ENCODE measurements around the gene SPP2. TPM values are rescaled to one million over a fixed set of nuclear protein-coding genes. Genes with fewer than 3 reads are reported as not detected.

The SPP2 gene
- polyA plus RNA-seq, 3 donors, result not detected

- no peak for DNase-seq (ENCODE audit: low read depth in 3 of 3, low spot score in 2 of 3)
Measured at GRCh38 chr2:234033885-234034284, 16.6 kb upstream of the SPP2 start.

DNA sequence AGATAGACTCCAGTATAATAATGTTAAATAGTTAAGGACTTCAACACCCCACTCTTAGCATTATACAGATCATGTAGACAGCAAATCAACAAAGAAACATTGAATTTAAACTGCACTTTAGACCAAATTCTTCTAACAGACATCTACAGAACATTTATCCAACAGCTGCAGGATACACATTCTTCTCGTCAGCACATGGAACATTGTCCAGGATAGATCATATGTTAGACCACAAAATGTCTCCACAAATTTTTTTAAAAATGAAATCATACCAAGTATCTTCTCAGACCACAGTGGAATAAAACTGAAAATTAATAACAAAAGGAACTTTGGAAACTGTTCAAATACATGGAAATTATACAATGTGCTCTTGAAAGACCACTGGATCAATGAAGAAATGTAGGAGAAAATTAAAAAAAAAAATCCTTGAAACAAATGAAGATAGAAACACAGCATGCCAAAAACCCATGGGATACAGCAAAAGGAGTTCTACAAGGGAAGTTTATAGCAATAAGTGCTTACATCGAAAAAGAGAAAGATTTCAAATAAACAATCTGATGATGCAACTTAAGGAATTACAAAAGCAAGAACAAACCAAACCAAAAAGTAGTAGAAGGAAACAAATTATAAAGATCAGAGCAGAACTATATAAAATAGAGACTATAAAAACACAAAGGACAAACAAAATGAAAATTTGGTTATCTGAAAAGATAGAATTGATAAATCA, 12.3 kb upstream of the SPP2 start:
- DNase-seq (ENCODE audit: low read depth in 3 of 3, low spot score in 2 of 3), result no peak

DNA sequence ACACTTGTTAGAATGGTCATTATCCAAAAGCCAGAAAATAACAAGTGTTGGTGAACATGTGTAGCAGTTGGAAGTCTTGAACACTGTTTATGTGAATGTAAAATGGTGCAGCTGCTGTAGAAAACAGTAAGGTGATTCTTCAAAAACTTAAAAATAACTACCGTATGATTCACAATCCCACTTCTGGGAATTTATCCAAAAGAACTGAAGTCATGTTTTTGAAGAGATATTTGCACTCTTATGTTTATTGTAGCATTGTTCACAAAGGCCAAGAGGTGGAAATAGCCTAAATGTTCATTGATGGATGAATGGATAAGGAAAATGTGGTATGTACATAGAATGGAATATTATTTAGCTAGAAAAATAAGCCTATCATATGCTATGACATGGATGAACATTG, 6.3 kb upstream of the SPP2 start:
- no peak for DNase-seq (ENCODE audit: low read depth in 3 of 3, low spot score in 2 of 3)

DNA sequence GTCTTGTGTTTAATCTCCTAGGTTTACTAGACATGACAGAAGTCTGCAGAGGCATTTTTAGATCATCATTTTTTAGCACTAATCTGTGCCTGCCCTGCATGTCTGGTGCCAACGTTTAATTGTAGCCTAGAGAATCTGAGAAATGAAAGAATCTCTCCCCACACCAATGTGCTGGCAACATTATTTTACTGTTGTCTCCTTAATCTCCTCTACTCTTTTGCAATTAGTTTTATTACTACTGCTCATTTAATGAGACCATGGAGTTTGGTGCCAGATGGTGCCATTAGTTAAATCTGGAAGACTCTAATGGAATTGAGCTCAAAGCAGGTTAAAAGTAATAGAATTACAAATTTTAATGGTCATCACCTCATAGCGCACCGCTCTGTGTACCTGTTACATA, 4.0 kb upstream of the SPP2 start:
- DNase-seq (ENCODE audit: low read depth in 3 of 3, low spot score in 2 of 3), result no peak

- no peak for DNase-seq (ENCODE audit: low read depth in 3 of 3, low spot score in 2 of 3)
Measured at GRCh38 chr2:234047361-234047760, 3.1 kb upstream of the SPP2 start.

DNA sequence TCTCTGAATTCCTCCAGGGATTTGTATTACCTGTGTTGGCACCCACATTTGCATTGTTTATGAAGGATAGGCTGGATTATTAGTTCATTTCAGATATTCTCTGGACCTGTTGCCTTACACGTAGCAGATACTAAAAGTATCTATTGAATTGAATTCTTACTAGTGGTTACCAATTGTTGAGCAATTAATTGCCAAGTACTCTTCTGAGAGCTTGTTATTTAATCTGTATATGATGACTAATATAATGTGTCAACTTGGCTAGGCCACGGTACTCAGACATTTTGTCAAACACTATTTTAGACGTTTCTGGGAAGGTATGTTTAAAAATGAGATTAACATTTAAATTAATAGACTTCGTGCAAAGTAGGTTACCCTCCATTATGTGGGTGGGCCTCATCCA, 2.5 kb upstream of the SPP2 start:
- DNase-seq (ENCODE audit: low read depth in 3 of 3, low spot score in 2 of 3), result no peak

DNA sequence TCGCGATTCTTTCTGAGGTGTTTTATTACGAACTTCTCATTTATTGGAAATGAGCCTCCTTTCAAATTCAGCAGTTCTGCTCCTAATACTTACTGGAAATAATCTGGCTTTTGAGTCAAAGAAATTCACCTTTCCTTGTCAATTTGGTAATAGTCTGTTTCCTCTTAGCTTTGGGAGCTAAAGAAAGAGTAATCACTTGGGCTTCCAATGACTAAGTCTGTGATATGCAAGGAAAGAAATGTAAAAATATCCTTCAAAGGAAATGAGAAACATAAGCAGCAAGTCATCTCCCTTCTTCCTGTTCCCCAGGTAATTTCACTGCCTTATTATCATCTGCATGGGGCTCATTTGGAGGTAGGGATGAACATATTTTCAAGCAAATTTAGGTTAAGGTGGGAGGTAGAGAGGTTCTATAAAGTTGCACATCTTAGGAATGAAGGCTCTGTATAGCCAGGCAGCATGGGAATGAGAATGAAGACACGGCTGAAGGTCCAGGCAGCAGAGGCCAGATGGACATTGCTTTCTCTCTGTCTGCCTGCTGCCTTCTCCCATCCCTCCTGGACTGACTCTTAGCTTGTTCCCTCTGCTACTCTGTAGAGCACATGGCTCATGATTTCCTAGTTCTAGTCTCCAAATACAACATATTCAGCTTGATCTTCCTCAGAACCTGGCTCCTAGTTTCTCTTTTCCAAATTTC, 1.0 kb downstream of the SPP2 start:
- DNase-seq (ENCODE audit: low read depth in 3 of 3, low spot score in 2 of 3), result no peak

DNA sequence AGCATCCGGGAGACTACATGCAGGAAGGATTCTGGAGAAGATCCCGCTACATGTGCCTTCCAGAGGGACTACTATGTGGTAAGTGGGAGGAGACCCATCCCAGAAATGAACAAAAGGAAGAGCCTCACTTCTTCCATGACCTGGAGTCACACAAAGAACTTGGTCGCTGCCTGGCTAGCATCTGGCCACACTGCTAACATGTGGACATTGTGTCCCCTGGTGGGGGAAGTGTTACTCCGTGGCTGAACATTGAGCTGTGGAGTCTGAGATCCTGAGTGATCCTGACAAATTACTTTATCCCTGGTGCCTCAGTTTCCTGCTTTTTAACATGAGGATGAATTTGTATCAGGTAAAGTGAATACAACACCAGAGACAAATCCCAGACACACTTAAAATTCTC, 8.4 kb downstream of the SPP2 start:
- no peak for DNase-seq (ENCODE audit: low read depth in 3 of 3, low spot score in 2 of 3)

- no peak for DNase-seq (ENCODE audit: low read depth in 3 of 3, low spot score in 2 of 3)
Measured at GRCh38 chr2:234060236-234060635, 9.7 kb downstream of the SPP2 start.

GRCh38 chr2:234061624-234062257, 11.2 kb downstream of the SPP2 start:
- DNase-seq (ENCODE audit: low read depth in 3 of 3, low spot score in 2 of 3), result no peak

DNA sequence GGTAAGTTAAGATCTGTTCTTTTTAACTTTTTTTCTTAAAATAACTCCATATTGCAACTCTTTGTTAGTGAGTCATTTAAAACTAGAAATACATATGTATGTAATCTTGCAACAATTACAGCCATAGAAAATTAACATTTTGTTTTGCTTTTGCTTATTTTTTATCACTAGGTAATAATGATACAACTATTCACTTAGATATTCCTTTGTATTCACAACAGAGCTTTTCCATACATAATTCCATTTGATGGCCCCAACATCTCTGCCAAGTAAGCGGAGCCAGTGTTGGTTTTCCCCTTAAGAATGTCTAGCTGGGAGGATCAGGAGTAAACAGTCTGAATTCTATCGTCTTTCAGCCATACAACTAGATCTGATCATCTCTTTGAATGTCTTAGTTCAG, 16.1 kb downstream of the SPP2 start:
- DNase-seq (ENCODE audit: low read depth in 3 of 3, low spot score in 2 of 3), result no peak

GRCh38 chr2:234071664-234072063, 21.2 kb downstream of the SPP2 start:
- no peak for DNase-seq (ENCODE audit: low read depth in 3 of 3, low spot score in 2 of 3)

DNA sequence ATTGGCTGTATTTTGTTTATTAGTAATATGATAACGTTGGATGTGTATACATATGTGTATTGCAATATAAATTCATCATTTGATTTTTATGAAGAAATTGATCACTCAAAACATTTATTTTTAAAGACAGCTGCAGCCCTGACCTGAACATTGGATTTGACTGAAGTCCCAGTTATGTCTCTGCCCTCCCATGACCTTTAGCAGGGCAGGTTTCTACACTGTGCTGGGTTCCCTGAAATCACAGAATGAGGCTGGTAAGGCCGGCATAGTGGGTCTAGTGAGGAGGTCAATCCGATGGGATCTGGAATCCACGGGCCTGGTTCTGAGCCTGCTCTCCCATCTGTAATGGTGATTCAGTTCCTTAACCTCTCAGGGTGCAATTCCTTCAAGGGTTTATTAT, 22.0 kb downstream of the SPP2 start:
- DNase-seq (ENCODE audit: low read depth in 3 of 3, low spot score in 2 of 3), result no peak

DNA sequence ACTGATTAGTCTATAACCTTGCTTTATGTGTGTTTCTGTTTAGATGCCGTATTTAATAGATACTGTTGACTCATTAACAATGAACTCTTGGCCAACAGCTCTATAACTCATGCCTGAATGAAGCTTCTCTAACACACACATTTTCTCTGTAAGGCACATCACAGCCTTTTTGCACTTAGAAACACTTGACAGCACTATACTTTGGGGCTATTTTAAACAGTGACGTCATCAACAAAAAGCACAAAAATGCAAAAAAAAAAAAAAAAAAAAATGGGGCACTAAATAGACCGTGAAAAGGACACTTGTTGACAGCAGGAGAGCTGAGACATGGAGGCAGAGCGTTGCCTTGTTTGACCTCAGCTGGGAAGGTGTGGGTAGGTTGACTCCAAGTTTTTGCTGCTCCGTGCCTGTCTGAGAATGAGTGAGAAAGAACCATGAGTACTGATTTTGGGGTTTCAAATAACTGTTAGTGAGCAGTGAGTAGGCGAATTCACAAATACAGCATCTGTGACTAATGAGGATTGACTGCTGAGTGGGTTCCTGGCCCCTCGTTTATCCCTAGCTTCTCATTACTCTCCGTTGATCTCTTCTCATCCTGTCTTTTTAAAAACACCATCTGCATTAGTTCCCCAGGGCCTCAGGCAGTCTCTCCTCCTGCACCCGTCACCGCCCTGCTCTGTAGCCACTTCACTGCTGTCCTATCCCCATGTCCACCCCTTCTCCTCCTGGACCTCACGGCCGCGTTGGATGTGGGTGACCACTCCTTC, 24.4 kb downstream of the SPP2 start:
- no peak for DNase-seq (ENCODE audit: low read depth in 3 of 3, low spot score in 2 of 3)

- no peak for DNase-seq (ENCODE audit: low read depth in 3 of 3, low spot score in 2 of 3)
Measured at GRCh38 chr2:234075518-234075915, 25.0 kb downstream of the SPP2 start.

DNA sequence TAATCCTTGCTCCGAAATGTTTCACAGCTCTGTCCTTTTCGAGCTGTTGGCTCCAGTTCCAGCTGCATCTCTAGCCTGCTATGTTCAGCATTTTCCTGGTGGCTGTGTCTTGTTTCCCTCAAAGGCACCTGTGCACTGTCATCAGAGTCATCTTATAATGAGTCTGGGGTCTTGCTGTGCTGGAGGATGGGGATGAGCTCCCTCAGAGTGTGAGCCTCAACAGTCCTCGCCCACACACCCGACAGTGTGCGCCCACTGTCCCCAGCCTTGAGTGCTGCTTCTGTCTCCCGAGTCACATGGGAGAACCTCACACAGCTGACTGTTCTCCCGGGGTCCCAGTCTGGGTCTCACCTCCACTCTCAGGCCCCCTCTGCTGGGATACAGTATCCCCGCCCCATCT, 25.4 kb downstream of the SPP2 start:
- no peak for DNase-seq (ENCODE audit: low read depth in 3 of 3, low spot score in 2 of 3)

DNA sequence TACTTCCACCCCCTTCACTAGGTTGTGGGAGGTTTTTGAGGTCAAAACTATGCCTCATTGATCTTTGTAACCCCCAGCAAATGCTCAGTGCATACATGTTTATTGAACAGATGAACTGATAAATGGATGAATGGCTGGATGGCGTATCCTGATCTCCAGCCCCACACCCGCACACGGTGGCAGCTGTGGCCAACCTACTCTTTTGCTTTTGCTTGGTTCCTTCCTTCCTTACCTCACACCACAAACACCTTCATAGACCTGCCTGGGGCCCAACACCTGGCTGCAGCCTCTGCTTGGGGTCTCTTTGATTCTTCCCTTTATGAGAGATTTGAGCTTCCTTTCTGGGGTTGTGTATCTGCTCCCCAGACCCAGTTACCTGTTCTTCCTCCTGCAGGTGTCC, 25.9 kb downstream of the SPP2 start:
- no peak for DNase-seq (ENCODE audit: low read depth in 3 of 3, low spot score in 2 of 3)

DNA sequence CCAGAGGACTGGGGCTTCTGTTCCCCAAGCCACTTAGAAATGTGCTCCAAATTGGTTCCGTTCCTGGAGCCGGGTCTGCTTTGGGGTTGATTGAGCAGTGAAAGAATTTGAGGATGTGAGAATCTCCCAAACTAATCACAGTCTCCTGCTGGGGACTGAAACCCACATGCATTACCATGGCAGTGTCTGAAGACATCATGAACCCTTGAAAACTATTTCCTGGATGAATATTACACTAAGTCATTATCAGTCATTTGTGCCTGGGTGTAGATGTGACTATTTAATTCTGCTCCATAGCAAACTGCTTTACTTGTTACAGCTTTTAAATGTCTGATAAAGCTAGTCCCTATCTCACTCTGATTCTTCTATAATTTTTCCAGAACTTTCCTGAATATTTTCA, 27.6 kb downstream of the SPP2 start:
- no peak for DNase-seq (ENCODE audit: low read depth in 3 of 3, low spot score in 2 of 3)

DNA sequence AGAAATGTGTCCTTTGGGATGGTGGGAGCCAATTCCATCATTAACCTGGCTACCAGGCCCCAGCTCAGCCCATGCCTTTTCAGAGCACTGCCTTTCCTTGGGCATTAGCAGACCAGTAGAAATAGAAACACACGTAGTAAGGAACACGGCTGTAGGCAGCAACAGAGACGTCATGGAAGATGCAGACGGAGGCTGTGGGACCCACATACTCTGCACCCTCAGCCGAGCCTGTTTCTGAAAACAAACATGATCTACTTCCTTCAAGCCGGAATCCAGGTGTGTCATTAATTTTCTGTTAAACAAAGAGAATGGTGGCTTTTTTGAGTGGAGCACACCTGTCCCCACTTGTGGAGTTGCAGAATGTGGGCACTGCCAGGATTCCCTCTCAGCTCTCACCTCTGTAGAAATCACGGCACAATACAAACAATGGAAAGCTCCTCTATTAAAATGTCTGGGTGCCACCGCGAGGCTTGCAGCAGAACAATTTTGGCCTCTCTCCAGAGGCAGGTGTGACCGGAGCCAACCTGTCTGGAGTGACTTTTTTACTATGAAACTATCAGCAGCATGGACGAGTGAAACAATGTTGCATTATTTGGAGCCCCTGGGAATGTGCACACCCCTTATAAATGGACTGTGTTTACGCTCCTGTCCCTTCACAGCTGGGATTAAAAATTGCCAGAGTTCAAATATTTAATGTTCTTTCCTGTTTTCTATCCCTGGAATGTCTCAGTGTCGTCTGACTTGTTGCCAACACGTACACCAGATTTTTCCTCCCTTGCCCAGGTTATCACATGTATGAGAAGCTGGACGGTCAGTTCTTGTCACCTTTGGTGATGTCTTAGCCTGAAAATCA, 31.7 kb downstream of the SPP2 start:
- no peak for DNase-seq (ENCODE audit: low read depth in 3 of 3, low spot score in 2 of 3)

GRCh38 chr2:234083572-234084348, 33.3 kb downstream of the SPP2 start:
- no peak for DNase-seq (ENCODE audit: low read depth in 3 of 3, low spot score in 2 of 3)
